Retinal pigment epithelial cell (primary cell): ENCODE measurements around the gene MKS1.

ENCODE experiments used
- DNase-seq: peaks from one replicate; pipeline ENCODE4 v3.0.0-alpha.2; 2010; ENCODE audit warnings: low read depth
- H3K4me3 ChIP-seq: 2 replicates; pipeline ENCODE4 v1.5.1; 2011; ENCODE audit warnings: mild to moderate bottlenecking, low read length, control low read depth, moderate library complexity
- TF ChIP-seq, protein P1 (sequence below): conservative IDR thresholded peaks from 2 replicates; pipeline ENCODE4 v1.5.1; 2011; ENCODE audit warnings: low read depth, low read length, control low read depth, inconsistent platforms

Gene MKS1

DNA sequence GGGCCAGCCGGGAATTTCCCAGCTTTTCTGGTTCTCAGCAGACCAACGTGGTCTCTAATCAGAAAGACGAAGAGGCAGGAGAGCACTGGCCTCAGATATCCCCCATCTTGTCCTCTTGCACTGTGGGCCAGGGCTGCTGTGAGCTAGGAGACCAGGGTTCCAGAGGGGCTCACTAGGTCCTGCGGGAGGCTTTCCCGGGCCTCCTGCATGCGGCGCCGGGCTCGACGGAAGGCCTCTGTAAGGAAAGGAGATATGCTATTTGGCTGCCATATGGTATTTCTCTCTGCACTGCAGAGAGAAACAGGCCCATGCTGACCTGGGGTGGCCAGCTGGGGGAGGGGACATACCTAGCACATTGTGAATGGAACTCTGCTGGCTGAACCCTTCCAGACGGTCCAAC, 13.1 kb downstream of the MKS1 start:
- no peak overlapping the region for H3K4me3 ChIP-seq
- TF ChIP-seq, protein P1, sequence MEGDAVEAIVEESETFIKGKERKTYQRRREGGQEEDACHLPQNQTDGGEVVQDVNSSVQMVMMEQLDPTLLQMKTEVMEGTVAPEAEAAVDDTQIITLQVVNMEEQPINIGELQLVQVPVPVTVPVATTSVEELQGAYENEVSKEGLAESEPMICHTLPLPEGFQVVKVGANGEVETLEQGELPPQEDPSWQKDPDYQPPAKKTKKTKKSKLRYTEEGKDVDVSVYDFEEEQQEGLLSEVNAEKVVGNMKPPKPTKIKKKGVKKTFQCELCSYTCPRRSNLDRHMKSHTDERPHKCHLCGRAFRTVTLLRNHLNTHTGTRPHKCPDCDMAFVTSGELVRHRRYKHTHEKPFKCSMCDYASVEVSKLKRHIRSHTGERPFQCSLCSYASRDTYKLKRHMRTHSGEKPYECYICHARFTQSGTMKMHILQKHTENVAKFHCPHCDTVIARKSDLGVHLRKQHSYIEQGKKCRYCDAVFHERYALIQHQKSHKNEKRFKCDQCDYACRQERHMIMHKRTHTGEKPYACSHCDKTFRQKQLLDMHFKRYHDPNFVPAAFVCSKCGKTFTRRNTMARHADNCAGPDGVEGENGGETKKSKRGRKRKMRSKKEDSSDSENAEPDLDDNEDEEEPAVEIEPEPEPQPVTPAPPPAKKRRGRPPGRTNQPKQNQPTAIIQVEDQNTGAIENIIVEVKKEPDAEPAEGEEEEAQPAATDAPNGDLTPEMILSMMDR: no peak
- no peak for DNase-seq

GRCh38 chr17:58204796-58205195, 14.3 kb downstream of the MKS1 start:
- TF ChIP-seq, protein P1: no peak
- DNase-seq: no peak
- H3K4me3 ChIP-seq: no peak overlapping the region

- no peak overlapping the region for H3K4me3 ChIP-seq
- no peak for DNase-seq
- TF ChIP-seq, protein P1: no peak
Measured at GRCh38 chr17:58202859-58203258, 16.2 kb downstream of the MKS1 start.

GRCh38 chr17:58200024-58200633, 18.9 kb downstream of the MKS1 start:
- TF ChIP-seq, protein P1: peak; percentile 69
- DNase-seq: no peak
- H3K4me3 ChIP-seq: no peak overlapping the region

GRCh38 chr17:58196610-58197009, 22.4 kb downstream of the MKS1 start:
- TF ChIP-seq, protein P1: no peak
- DNase-seq: no peak
- no peak overlapping the region for H3K4me3 ChIP-seq

DNA sequence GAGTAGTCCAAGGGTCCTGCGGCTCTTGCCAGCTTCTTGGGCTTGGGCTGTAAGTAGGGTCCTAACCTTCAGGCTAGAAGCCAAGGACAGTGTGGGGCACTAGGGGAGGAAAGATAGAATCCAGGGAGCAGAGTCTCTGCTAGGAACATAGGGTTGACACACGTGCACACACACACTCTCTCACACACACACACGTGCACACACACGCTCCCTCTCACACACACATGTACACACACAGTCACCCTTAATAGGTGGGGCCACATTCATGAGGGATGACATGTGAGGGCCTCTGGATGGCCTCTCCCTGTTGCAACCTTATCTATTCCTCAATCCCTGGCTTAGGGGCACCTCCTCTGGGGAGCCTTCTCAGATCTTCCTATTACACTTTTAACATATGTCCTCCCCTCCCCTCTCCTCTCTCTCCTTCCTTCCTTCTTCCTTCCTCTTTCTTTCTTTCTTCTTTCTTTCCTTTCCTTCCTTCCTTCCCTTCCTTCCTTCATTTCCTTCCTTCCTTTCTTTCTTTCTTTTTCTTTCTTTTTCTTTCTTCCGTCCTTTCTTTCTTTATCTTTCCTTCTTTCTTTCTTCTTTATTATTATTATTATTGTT, 23.4 kb downstream of the MKS1 start:
- DNase-seq: no peak
- H3K4me3 ChIP-seq: no peak overlapping the region
- TF ChIP-seq, protein P1: no peak

DNA sequence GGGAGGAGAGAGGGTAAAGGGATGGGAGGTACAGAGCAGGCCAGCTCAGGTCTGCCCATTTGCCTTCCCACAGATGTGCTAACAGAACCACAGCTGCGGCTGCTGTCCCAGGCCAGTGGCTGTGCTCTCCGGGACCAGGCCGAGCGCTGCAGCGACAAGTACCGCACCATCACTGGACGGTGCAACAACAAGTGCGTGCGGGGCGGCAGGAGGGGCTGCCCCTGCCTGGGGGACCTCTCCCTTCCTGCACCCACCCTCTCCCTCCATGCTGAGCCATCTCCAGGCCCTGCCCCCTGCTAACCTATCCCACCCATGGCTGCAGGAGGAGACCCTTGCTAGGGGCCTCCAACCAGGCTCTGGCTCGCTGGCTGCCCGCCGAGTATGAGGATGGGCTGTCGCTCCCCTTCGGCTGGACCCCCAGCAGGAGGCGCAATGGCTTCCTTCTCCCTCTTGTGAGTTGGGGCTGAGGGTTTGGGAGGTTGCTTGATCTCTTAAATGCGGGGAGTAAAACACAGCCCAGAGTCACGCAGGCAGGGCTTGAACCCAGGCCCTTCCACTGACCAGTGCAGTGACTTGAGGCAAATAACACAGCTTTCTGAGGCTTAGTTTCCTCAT, 25.3 kb downstream of the MKS1 start:
- TF ChIP-seq, protein P1: no peak
- DNase-seq: no peak
- no peak overlapping the region for H3K4me3 ChIP-seq
